NT2/D1 (cell line): ENCODE measurements around the gene MAGI3.

Experiments used
- DNase-seq: peaks from one replicate; pipeline ENCODE4 v3.0.0-alpha.2; 2011; ENCODE audit warnings: low read depth, low spot score
- H3K27me3 ChIP-seq: 2 replicates; pipeline ENCODE4 v1.6.0; 2011; ENCODE audit warnings: mild to moderate bottlenecking; ENCODE audit not compliant: insufficient read length, insufficient read depth
- H3K36me3 ChIP-seq: 2 replicates; pipeline ENCODE4 v1.6.1; 2011; ENCODE audit warnings: mild to moderate bottlenecking, low read length, mixed read lengths; ENCODE audit not compliant: insufficient read depth, insufficient read length
- H3K4me1 ChIP-seq: 2 replicates; pipeline ENCODE4 v1.5.1; 2011; ENCODE audit not compliant: insufficient read depth, insufficient read length
- H3K4me3 ChIP-seq: 2 replicates; pipeline ENCODE4 v1.5.1; 2011; ENCODE audit warnings: low read depth; ENCODE audit not compliant: insufficient read length
- H3K9ac ChIP-seq: 2 replicates; pipeline ENCODE4 v1.6.0; 2011; ENCODE audit warnings: low read depth; ENCODE audit not compliant: insufficient read length
- H3K9me3 ChIP-seq: 2 replicates; pipeline ENCODE4 v1.5.1; 2011; ENCODE audit warnings: mild to moderate bottlenecking, low read length; ENCODE audit not compliant: insufficient read depth
- SUZ12 ChIP-seq: IDR thresholded peaks from 2 replicates; pipeline ENCODE4 v1.6.1; 2011; ENCODE audit not compliant: insufficient read length, insufficient read depth; ENCODE audit errors: extremely low read depth
- YY1 ChIP-seq: IDR thresholded peaks from 2 replicates; pipeline ENCODE4 v1.6.1; 2011; ENCODE audit not compliant: insufficient read length, insufficient read depth
- ZNF274 ChIP-seq: IDR thresholded peaks from 2 replicates; pipeline ENCODE4 v1.6.1; 2011; ENCODE audit warnings: mild to moderate bottlenecking, low read depth, low read length

MAGI3 gene

GRCh38 chr1:113375878-113376277 lies 14.4 kb upstream of the MAGI3 start:
- DNase-seq: no peak
- no peaks in the 10 kb centered on the region for H3K36me3 ChIP-seq
- H3K4me1 ChIP-seq: no peaks in the 10 kb centered on the region
- TF ChIP-seq YY1: no peak
- no peak for TF ChIP-seq ZNF274
- TF ChIP-seq SUZ12: no peak
- no peaks in the 10 kb centered on the region for H3K27me3 ChIP-seq
- no peak overlapping the region for H3K9ac ChIP-seq
- H3K9me3 ChIP-seq: no peaks in the 10 kb centered on the region
- no peak overlapping the region for H3K4me3 ChIP-seq

DNA sequence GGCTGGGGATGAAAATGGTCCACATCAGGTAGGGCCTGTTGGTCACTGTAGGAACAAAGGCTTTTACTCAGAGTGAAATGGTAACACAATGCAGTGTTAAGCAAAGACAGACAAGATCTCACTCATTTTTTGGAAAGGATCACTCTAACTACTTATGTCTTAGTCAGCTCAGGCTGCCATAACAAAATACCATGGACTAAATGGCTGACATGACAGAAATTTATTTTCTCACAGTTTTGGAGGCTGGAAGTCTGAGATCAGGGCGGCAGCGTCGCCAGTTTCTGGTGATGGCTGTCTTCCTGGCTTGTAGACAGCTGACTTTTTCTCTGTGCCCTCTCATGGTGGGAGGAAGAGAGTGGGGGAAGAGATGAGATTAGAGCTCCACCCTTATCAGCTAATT lies 10.2 kb upstream of the MAGI3 start:
- TF ChIP-seq YY1 (no peak), SUZ12 (no peak), ZNF274 (no peak)
- no peaks in the 10 kb centered on the region for H3K9me3 ChIP-seq
- H3K4me1 ChIP-seq: no peaks in the 10 kb centered on the region
- no peaks in the 10 kb centered on the region for H3K36me3 ChIP-seq
- H3K9ac ChIP-seq: no peak overlapping the region
- DNase-seq: no peak
- H3K27me3 ChIP-seq: no peaks in the 10 kb centered on the region
- no peak overlapping the region for H3K4me3 ChIP-seq

DNA sequence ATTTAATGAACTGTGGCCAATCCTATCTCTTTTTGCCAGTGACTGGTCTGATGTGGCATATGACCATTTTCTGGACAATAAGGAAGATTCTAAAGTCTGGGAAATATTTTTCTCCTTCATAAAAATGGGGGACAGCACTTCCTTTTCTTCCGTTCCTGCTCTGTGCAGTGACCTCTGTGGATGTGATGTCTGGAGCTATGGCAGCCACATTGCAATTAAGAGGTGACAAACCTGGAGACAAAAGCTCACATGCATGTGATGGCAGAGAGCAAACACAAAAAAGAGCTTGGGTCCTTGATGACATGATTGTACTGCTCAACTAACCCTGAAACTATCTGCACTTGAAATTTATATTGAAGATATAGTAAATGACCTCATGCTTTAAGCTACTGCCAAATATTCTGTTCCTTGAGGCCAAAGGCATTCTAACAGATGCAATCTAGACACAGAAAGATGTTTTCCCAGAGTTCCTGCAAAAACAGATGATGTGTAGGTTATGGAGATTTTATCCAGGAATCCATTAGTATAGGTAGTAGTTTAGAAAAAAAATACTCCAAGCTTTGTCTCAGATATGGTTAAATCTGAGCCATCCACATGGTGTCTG lies 2.2 kb upstream of the MAGI3 start:
- DNase-seq: no peak
- Histone ChIP-seq H3K27me3 (peaks cover 10% of the 10 kb centered on the region), H3K9me3 (no peaks in the 10 kb centered on the region), H3K4me3 (no peak overlapping the region), H3K9ac (no peak overlapping the region), H3K4me1 (no peaks in the 10 kb centered on the region), H3K36me3 (no peaks in the 10 kb centered on the region)
- TF ChIP-seq SUZ12 (no peak), ZNF274 (no peak), YY1 (no peak)

DNA sequence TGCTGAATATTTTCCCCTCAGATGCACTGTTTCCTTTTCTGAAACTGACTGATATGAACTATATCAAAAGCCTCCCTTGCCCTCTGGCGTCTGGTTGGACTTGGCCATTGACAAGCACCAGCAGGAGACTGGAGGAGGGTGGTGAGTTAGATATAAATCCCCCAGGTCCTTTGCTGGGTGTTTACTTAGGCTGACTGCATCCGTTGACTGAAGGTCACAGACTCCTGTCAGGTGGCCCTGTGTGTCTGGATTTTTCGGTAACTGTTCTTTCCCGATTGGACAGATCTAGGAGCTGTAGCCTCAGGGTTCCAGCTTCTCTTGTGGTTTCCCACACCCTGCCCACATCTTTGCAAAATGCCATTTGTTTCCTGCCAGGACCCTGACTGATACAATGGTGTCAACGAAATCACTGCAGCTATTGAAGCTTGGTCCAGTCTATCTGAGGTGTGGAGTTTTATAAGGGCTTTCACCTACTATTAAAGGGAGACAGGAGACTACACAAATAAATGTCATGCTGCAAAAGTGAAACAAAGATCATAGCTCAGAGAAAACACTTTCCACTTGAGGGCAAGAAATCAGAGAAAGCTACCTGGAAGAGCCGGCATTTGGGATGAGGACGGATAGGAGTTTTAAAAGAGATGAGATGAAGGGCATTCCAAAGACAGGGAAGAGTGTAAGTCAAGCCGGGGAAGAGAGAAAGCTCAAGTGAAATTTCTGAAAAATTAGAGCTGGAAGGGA lies 1.5 kb upstream of the MAGI3 start:
- TF ChIP-seq SUZ12: no peak
- TF ChIP-seq YY1: no peak
- Histone ChIP-seq H3K4me1 (no peaks in the 10 kb centered on the region), H3K9me3 (no peaks in the 10 kb centered on the region), H3K36me3 (no peaks in the 10 kb centered on the region), H3K27me3 (peaks cover 10% of the 10 kb centered on the region), H3K9ac (peak overlapping the region; percentile 68), H3K4me3 (peak overlapping the region; percentile 42)
- DNase-seq: no peak

GRCh38 chr1:113389359-113389952 lies 859 bp upstream of the MAGI3 start:
- TF ChIP-seq YY1 (no peak), SUZ12 (no peak), ZNF274 (no peak)
- no peak for DNase-seq
- Histone ChIP-seq H3K4me3 (peak overlapping the region; percentile 42), H3K9ac (peak overlapping the region; percentile 68), H3K4me1 (no peaks in the 10 kb centered on the region), H3K36me3 (no peaks in the 10 kb centered on the region), H3K27me3 (peaks cover 10% of the 10 kb centered on the region), H3K9me3 (no peaks in the 10 kb centered on the region)

DNA sequence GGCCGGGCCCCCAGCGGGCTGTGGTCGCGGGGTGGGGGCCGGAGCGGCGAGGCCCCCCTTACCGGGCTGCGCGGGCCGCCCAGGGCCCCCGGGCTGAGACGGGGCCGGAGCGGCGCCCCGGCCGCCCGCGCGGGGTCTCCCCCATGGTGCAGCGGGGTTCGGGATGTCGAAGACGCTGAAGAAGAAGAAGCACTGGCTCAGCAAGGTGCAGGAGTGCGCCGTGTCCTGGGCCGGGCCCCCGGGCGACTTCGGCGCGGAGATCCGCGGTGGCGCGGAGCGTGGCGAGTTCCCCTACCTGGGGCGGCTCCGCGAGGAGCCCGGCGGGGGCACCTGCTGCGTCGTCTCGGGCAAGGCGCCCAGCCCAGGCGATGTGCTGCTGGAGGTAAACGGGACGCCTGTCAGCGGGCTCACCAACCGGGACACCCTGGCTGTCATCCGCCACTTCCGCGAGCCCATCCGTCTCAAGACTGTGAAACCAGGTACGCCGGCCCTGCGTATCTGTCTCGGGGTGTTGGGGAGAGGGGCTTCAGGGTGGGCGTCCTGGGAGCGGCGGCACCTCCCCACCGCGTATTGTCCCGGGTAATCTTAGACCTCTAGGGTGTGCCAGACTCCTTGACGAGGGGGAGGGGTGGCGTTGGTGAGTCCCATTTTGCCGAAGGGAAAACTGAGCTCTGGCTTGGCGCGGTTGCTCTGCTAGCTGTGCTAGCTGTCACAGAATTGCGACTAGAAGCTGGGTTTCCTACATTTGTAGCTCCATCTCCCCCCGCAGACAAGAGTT lies 745 bp downstream of the MAGI3 start:
- Histone ChIP-seq H3K4me1 (no peaks in the 10 kb centered on the region), H3K9ac (peak overlapping the region; percentile 80), H3K36me3 (no peaks in the 10 kb centered on the region), H3K4me3 (peak overlapping the region; percentile 76), H3K9me3 (no peaks in the 10 kb centered on the region), H3K27me3 (peaks cover 10% of the 10 kb centered on the region)
- DNase-seq: no peak
- TF ChIP-seq SUZ12 (no peak), ZNF274 (no peak), YY1 (no peak)
